LNCaP clone FGC (cell line): ENCODE results near the gene TREH.

Experiments used
- DNase-seq: peaks from one replicate; pipeline ENCODE4 v3.0.0-alpha.2; 2011; ENCODE audit warnings: low read depth
- H3K4me3 ChIP-seq: 2 replicates; pipeline ENCODE4 v1.5.1; 2011; ENCODE audit warnings: mild to moderate bottlenecking, low read depth, low read length, control low read depth
- TF ChIP-seq, protein P1 (sequence below): IDR thresholded peaks from 2 replicates; pipeline ENCODE4 v1.5.1; 2012; ENCODE audit warnings: mild to moderate bottlenecking; ENCODE audit not compliant: control insufficient read depth, insufficient read depth; ENCODE audit errors: extremely low read depth

The TREH gene

DNA sequence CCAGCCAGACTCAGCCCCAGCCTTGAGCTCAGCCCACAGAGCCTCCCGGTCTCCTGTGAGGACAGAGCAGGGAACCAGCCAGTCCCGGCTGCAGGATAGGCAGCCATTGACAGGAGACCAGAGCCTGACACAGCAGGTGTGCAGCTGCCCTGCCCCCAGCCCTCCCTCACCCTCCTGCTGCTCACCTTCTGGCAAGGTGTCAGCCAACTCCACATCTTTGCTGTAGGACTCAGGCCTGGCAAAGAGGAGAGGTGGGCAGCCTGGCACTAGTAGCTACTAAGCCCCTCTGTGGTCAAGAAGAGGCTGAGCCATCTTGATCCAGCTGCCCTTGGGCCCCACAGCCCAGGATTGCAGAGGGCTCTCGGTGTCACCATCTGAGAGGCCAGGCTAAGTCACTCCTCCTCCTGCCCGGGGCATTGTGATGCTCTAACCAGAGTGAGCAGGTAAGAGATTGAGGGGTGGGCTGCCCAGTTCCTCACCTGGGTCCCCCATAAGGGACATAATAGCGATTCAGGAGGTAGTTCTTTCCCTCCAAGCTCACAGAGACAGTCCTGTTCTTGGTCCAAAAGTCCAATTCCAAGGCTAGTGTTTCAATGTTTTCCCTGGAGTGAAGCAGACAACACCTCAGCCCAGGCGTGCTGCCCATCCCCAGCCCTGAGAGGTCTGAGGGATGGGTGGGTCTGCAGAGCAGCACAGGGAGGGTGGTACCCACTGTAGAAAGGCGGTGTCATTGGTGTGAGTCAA, 18.6 kb downstream of the TREH start:
- H3K4me3 ChIP-seq, result no peak overlapping the region
- TF ChIP-seq, protein P1, sequence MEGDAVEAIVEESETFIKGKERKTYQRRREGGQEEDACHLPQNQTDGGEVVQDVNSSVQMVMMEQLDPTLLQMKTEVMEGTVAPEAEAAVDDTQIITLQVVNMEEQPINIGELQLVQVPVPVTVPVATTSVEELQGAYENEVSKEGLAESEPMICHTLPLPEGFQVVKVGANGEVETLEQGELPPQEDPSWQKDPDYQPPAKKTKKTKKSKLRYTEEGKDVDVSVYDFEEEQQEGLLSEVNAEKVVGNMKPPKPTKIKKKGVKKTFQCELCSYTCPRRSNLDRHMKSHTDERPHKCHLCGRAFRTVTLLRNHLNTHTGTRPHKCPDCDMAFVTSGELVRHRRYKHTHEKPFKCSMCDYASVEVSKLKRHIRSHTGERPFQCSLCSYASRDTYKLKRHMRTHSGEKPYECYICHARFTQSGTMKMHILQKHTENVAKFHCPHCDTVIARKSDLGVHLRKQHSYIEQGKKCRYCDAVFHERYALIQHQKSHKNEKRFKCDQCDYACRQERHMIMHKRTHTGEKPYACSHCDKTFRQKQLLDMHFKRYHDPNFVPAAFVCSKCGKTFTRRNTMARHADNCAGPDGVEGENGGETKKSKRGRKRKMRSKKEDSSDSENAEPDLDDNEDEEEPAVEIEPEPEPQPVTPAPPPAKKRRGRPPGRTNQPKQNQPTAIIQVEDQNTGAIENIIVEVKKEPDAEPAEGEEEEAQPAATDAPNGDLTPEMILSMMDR, result no peak
- DNase-seq, result no peak

DNA sequence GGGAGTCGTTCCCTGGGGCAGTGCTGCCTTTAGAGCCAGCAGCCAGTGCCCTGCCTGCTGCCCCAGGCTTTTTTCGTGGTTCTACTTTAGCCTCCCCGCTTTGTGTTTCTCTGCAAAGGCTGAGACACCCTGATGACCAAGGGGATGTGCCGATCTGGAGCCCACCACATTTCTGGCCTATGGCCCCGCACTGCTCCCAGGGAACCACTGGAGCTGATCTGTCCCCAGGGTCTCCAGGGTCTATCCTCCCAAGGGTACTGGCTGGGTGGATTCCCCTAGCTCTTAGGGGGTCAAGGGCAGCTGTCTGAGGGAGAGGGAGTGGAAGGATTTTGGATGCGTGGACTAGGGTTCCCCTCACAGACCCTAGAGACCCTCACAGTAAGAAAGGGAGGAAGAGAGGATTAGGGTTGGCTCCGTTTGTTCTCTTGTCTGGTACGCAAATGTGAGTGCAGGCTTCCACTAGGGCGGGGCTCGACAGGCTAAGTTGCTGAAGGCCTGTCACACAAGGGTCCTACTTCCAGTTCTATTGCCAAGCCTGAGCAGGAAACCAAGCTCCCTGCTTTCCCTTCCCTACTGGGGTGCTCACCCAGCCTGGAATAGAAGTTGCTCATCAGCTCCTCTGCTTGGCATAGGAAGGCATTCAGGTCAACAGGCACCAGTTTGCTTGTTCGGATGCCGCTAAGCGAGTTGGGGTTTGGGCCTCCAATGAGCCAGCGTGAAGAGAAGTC, 19.3 kb downstream of the TREH start:
- DNase-seq, result no peak
- H3K4me3 ChIP-seq, result no peak overlapping the region
- TF ChIP-seq, protein P1, result no peak

DNA sequence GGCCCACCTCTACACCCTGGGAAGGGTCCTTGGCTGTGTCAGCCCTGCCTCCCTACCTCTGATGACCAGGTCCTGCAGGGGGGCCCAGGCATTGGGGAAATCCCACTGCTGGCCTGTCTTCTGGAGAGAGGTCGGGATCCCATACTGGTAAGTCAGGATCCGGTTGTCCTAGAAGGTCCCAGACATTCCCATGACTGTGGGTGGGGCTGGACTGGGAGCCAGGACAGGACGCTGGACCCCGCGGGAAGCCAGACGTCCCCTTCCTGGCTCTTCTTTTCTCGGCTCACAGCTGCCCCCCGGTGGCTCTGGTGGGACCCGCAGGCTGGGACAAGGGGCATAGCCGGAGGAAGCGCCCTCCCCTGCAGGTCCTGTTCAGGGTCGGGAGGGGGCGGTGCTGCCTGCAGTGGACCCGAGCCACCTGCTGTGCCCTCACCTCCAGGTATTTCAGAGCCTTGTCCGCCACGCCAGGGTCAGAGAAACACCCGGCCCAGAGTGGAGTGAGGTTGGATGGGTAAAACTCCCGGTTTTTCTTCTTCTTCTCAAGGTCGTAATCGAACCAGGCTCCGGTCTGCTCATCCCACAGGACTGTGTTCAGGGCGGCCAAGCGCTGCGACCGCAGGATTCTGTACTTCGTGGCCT, 20.0 kb downstream of the TREH start:
- no peak for DNase-seq
- H3K4me3 ChIP-seq, result no peak overlapping the region
- TF ChIP-seq, protein P1, result peak; percentile 99

DNA sequence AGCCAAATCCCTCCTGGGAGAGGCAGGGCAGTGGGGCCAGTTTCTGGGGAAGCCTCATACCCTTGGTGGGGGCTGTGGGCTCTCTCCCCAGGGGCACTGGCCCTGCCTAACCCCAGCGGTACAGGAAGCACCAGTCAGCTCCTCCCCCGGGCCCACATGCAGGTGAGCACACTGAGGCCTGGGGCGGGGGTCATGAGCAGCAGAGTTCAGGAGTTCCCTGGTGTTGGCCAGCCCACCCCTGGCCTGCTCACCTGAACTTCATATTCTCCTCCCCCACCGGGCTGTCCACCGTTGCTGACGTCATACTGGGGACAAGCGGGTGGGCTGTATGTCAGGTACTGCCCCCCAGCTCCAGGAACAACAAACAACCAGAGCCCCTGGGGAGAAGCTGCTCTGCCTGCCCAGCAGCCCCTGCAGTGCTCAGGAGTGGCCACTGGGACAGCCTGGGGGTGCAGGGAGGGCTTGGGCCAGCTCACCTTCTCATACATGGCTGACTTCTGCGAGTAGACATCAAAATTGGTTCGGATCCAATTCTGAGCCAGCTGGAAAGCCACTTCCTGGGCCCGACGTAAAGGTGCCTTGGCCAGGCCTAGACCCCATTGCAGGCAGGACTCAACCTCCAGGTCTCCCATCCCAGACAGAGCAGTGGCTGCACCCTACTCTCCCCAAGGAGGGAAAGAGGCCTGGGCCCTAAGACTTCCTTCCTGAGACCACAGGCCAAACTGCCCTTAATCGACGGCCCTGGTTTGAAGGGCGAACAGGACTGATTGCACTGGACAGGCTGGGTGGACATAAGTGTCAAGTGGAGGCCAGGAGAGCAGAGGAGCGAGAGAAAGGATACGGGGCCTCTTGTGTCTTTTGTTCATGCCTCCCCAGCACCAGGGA, 20.8 kb downstream of the TREH start:
- H3K4me3 ChIP-seq, result no peak overlapping the region
- TF ChIP-seq, protein P1, result no peak
- no peak for DNase-seq

DNA sequence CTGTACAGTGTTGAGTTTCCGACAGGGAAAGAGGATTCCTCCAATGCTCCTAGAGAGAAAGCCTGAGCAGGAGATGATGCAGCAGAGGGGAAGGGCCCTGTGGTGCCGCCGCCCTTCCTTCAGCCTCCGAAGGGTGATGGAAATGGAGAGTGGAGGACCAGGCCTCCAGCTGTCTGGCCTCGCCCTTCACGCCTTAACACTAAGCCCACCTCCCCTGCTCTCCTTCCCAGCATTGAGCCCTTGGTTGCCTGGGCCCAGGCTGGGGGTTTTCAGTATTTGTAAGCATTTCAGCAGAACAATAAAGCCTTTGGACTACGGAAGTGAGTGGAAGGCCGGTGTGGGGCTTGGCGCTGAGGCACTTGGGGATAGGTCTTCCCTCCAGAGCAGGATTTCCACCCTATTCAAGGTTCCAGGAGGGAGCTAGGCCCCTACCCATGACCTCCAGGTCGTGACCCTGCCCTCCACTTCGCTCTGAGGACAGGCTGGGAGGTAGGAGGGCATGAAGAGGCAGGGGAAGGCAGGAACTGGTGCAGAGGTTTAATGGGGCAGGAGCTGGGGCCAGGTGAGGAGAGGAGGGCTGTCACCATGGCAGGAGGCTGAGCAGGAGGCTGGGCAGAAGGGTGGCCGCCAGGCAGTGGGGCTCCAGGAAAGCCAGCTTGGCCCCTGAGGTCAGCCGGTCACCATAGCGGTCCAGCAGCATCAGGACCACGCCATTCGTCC, 21.6 kb downstream of the TREH start:
- H3K4me3 ChIP-seq, result no peak overlapping the region
- DNase-seq, result no peak
- TF ChIP-seq, protein P1, result no peak

DNA sequence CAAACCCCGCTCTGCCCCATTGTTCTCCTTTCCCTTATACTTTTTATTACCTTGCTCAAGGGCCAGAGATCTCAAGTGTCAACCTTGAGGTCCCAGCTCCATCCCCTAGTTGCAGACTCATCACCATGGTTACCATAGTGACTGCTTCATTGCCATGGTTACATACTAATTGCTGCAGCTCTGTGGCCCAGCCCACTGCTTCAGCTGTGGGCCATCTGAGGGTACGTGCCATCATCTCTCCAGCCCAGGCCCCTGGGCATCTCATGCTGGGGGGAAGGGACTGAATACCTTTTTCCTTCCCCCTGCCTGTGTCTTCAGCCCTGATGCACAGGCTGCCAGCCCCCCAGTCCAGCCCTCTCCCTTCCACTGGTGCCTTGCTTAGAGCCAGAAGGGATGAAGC, 22.2 kb downstream of the TREH start:
- no peak for DNase-seq
- H3K4me3 ChIP-seq, result no peak overlapping the region
- TF ChIP-seq, protein P1, result no peak
